PFSK-1 (cell line): ENCODE measurements around the gene C17orf100.

Experiments used
- POLR2AphosphoS5 ChIP-seq: IDR thresholded peaks from 2 replicates; pipeline ENCODE4 v1.6.1; 2012; ENCODE audit warnings: low read depth, mild to moderate bottlenecking, control low read depth, low read length, moderate library complexity
- REST ChIP-seq, 2 experiments: IDR thresholded peaks; 2 replicates each; pipeline versions ENCODE4 v1.6.1 to v1.8.0; 2011 to 2012; ENCODE audit warnings: low read depth in 2 of 2, low read length in 2 of 2, control low read depth in 1 of 2, inconsistent platforms in 1 of 2, mild to moderate bottlenecking in 1 of 2, moderate library complexity in 1 of 2; ENCODE audit not compliant: insufficient read depth in 1 of 2
- SIN3A ChIP-seq: IDR thresholded peaks from 2 replicates; pipeline ENCODE4 v1.6.1; 2012; ENCODE audit warnings: mild to moderate bottlenecking, low read length, moderate library complexity, borderline replicate concordance; ENCODE audit not compliant: insufficient read depth
- TAF1 ChIP-seq: IDR thresholded peaks from 2 replicates; pipeline ENCODE4 v1.6.1; 2012; ENCODE audit warnings: low read length, control low read depth, borderline replicate concordance; ENCODE audit not compliant: insufficient read depth

- TF ChIP-seq POLR2AphosphoS5 (no peak), REST (IDR thresholded peaks at IDR 0.05; ENCODE audit: insufficient read depth in 1 of 2, low read depth in 2 of 2, low read length in 2 of 2) (no peak), TAF1 (no peak), SIN3A (no peak)
Observed at GRCh38 chr17:6670999-6671398, 19.4 kb downstream of the C17orf100 start.
